AG04449 (cell line): ENCODE measurements around the gene ACOX1.
A peak's percentile ranks its signal among the peaks of the same experiment; 100 is the strongest.

ENCODE experiments used
- CTCF ChIA-PET: fragments of 350-600 bp; formaldehyde crosslinking; extraction: SDS; loops from one replicate; lab custom pipeline; 2021; ENCODE audit warnings: antibody characterized with exemption; lab: Yijun Ruan, JAX
- POLR2A ChIA-PET: fragments of 400-600, 350-600 bp; formaldehyde crosslinking; extraction: SDS; loops from one replicate; lab custom pipeline; 2020; ENCODE audit warnings: antibody characterized with exemption, inconsistent platforms; lab: Yijun Ruan, JAX
- DNase-seq: peaks from one replicate; pipeline ENCODE4 v3.0.0-alpha.2; 2010; ENCODE audit warnings: low read depth, low spot score
- H3K4me3 ChIP-seq: 2 replicates; pipeline ENCODE4 v1.5.1; 2011; ENCODE audit warnings: low read depth, mild to moderate bottlenecking, control low read depth, low read length
- TF ChIP-seq, protein P1 (sequence below): IDR thresholded peaks from one replicate; pipeline ENCODE4 v1.5.1; 2011; ENCODE audit warnings: mild to moderate bottlenecking, moderate library complexity, low read length, control low read depth, inconsistent platforms; ENCODE audit not compliant: insufficient read depth; ENCODE audit errors: missing control alignments

Gene ACOX1

DNA sequence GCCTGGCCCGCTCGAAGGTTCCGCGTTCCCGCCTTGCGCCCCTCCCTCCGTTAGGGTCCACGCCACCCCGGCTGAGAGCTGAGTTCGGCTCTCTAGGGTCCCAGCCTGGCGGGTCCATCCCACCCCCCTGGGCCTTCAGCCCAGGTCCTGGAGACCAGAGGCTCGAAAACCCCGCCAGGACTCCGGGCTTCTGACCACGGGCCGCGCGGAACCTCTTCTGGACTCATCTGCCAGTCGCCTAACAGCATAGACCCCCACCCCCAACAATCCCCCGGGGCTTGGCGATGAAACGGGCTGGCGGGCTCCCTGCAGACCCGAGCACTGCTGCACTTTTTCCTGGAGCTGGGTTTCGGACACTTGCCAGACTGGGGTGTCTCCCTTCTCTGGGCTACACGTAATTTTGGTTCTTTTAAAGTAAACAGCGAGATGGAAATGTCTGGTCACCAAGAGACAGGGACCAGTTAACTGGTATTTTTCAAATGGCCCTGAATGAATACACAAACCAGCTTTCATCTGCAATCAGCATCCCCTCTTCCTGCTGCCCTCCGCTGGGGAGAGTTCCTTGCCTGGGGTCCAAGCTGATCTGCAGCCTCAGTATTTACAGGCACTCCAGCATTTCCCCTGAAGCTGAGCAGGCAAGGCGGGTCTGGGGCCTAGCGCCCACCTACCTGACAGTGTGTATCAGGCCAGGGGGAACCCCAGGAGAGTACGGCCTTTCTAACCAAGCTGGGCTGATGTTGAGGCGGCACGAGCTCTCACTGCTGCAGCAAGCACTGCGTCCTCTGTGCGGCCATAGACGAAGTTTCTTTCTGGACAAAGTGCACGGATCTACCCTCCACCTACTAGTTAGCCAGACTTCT lies 81.6 kb downstream of the ACOX1 start:
- CTCF ChIA-PET: interaction anchor here (0.7 to 4.7 kb wide), 14 partner anchors 7 to 147 kb away, joined by 3 to 32 read pairs (median 8); partner anchors contain the start of genes CDK3, GALK1, MRPL38 and TRIM47
- peak overlapping the region; percentile 84 for H3K4me3 ChIP-seq
- POLR2A ChIA-PET: interaction anchor here (0.5 to 2.9 kb wide), 8 partner anchors 10 to 473 kb away, joined by 3 to 8 read pairs (median 5); partner anchors contain the start of gene TRIM47
- TF ChIP-seq, protein P1, sequence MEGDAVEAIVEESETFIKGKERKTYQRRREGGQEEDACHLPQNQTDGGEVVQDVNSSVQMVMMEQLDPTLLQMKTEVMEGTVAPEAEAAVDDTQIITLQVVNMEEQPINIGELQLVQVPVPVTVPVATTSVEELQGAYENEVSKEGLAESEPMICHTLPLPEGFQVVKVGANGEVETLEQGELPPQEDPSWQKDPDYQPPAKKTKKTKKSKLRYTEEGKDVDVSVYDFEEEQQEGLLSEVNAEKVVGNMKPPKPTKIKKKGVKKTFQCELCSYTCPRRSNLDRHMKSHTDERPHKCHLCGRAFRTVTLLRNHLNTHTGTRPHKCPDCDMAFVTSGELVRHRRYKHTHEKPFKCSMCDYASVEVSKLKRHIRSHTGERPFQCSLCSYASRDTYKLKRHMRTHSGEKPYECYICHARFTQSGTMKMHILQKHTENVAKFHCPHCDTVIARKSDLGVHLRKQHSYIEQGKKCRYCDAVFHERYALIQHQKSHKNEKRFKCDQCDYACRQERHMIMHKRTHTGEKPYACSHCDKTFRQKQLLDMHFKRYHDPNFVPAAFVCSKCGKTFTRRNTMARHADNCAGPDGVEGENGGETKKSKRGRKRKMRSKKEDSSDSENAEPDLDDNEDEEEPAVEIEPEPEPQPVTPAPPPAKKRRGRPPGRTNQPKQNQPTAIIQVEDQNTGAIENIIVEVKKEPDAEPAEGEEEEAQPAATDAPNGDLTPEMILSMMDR: no peak
- DNase-seq: no peak

DNA sequence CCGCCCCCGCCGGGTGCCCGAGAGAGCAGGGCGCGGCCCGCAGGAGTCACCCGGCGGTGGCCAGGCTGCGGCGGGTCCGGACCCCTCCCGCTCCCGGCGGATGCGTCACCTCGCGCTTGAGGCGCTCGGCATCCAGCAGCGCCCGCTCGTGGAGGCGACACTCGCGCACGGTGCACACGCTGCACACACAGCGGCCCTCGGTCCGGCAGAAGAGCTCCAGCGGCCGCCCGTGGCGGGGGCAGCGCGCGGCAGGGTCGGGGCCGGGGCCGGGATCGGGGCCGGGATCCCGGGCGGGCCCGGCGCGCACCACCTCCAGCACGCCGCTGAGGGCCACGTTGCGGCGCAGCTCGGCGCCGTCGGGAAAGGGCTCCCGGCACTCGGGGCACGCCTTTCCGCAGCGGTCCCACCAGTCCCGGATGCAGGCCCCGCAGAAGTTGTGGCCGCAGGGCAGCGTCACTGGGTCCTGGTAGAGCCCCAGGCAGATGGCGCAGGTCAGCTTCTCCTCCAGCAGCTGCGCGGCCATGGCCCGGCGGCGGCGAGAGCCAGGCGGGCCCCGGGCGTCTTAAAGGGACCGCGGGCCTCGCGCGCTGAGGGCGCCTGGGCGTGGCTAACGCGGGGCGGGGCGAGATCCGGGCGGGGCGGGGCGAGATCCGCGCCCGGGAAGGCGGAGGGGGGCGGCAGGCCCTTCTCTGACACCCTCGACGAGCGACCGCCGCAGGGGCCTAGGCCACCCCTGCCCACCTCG lies 82.4 kb downstream of the ACOX1 start, which contains the start of gene TRIM65:
TSS of gene TRIM65 (minus strand) at position 537 of the 745 bp plus-strand sequence. CDS start at position 523, 14 bp downstream.
- H3K4me3 ChIP-seq: peak within 1 kb of the TSS; percentile 84
- TF ChIP-seq, protein P1: peak; percentile 65
- CTCF ChIA-PET: interaction anchor here (0.7 to 4.7 kb wide), 29 partner anchors 8 to 149 kb away, joined by 3 to 32 read pairs (median 5); partner anchors contain the start of genes CDK3, GALK1, MRPL38 and TRIM47
- POLR2A ChIA-PET: interaction anchor here (0.6 to 2.9 kb wide), 10 partner anchors 9 to 143 kb away, joined by 3 to 8 read pairs (median 4); partner anchors contain the start of genes TRIM47 and WBP2
- DNase-seq: no peak

DNA sequence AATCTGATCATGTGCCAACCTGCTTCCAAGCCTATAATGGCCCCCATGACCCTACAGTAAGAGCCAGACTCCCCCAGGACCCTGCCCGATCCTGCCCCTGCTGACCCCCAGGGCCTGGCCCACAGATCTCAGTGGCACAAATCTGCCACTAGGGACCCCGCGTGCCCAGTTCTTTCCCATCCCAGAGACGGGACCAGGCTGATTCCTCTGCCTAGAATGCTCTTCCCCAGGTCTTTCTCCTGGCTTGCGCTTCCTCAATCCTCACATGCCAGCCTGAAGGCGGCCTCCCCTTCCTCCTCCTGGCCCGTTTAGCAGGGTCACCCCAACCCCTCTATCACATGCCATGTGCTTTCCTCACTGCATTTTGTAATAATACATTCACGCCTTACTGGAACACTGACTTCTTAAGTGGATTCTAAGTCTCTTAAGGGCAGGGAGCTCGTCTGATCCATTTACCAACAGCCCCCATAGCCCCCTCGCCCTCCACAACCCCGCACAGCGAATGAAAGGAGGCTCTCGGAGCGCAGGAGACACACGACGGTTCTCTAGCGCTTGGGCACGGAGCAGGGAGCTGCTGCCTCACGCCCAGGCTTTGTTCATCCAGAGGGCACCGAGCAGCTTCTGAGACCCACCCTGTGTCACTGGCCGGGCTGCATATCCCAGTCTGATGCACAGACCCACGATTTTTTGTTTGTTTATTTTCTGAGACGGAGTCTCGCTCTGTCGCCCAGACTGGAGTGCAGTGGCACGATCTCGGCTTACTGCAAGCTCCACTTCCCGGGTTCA lies 83.4 kb downstream of the ACOX1 start:
- DNase-seq: no peak
- TF ChIP-seq, protein P1: peak; percentile 48
- POLR2A ChIA-PET: interaction anchor here (1.0 to 2.9 kb wide), 4 partner anchors 13 to 115 kb away, joined by 3 to 8 read pairs (median 5); partner anchors contain the start of gene TRIM47
- H3K4me3 ChIP-seq: peak overlapping the region; percentile 62
- CTCF ChIA-PET: interaction anchor here (0.6 to 4.7 kb wide), 27 partner anchors 9 to 157 kb away, joined by 3 to 32 read pairs (median 5); partner anchors contain the start of genes GALK1, MRPL38, TRIM47 and UNC13D

DNA sequence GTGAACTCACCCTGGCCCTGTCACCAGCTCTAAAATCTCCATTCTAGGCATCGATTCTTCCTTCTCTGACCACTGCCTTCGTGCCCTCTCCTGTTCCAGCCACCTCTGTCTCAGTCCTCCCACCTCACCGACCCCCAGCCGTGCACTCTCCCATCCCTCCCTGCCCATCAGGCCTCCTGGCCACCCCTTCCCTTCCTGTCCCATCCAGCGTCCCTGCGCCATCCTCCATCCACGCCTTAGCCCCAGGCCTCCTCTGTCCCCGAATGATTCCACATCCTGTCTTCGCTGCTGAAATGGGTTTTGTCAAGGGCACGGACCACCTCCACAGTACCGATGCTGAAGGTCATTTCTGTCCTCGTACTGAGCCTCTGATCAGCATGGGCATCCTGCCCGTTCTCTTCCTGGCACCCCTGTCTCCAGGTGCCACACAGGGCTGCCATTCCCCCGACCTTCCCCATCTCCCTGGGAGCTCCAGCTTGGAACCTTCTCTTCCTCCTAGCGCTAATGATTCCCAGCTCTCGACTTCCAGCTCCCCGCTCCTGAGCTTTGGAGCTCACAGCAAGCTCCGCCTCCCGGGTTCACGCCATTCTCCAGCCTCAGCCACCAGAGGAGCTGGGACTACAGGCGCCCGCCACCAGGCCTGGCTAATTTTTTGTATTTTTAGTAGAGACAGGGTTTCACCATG lies 84.8 kb downstream of the ACOX1 start:
- TF ChIP-seq, protein P1: no peak
- POLR2A ChIA-PET: interaction anchor here (0.8 kb wide), 1 partner anchor 16 kb away, joined by 3 read pairs; the partner anchor contains the start of gene TRIM47
- CTCF ChIA-PET: interaction anchor here (0.6 to 6.5 kb wide), 9 partner anchors 10 to 261 kb away, joined by 3 to 32 read pairs (median 4); partner anchors contain the start of genes GALK1, MRPL38, SMIM5 and TRIM47
- no peak overlapping the region for H3K4me3 ChIP-seq
- DNase-seq: no peak

DNA sequence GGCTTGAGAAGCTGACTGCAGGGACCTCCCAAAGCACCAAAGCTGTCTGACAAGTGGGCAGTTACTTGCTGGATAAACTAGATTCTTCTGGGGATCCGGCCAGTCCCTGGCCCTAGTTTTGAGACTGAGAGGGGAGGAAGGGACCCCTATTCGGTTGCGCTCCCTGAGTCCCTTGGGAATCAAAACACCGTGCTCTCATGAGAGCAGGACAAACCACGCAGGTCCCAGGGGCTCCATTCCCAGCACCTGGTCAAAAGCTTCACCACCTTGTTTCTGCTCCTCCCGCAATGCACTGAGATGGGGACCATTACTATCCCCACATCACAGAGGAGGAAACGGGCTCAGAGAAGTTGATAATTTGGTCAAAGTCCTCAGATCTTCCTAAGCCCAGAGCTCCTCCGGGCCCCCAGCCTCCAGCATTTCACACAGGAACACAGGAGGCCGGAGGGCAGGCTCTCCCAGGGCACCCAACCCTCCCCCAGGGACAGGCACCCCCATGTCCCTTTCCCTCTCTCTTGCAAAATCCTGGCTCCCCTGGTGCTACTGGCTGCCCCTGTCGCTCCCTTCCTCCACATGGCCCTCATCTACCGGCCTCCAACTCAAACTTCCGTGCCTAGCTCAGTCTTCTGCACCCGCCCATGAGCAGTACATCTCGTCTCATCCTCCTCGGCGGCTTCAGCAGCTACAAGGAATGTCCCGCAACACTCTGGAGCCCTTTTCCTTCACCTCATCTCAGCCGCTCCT lies 85.5 kb downstream of the ACOX1 start:
- TF ChIP-seq, protein P1: no peak
- DNase-seq: no peak
- H3K4me3 ChIP-seq: no peak overlapping the region
- POLR2A ChIA-PET: interaction anchor here (1.0 kb wide), 1 partner anchor 115 kb away, joined by 3 read pairs; no protein-coding TSS in a partner anchor
- CTCF ChIA-PET: interaction anchor here (1.0 to 6.5 kb wide), 6 partner anchors 11 to 260 kb away, joined by 3 to 32 read pairs (median 4); partner anchors contain the start of genes GALK1, MRPL38, SMIM5 and TRIM47
